ENCODE results near the gene PTPRM.

PTPRM gene

DNA sequence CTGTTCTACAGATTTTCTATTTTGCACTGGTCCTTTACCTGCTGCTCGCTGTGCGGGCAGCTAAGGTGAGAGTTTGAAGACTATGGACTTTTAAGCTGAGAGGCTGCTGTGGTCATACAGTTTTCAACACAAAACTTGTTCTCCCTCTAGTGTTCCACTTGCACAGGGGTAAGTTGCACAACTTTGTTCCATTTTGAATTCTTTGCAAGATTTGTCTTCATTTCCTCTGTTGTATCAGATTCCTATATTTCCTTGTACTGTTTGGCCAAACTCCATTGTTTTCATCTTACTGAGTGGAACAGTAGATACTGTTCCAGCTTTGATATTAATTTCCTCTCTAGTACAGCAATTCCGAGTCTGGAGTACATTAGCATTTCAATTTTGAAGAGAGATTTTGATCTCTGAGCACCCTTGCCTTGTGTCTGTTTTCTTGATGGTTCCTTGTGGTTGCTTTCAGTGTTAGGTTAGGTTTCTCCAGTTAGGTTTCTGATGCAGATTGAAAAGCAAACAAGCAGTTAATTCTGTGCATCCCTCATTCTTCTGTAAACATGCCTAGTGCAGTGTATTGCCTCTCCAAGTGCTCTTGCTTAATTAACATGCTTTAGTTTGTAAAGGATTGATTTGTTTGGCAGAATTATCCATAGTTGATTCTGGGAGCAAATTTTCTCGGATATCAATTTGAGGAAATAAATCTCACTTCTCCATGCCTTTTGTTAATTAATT lies 188.8 kb downstream of the PTPRM start:
- no peak for DNase-seq (ENCODE audit: low read depth)

DNA sequence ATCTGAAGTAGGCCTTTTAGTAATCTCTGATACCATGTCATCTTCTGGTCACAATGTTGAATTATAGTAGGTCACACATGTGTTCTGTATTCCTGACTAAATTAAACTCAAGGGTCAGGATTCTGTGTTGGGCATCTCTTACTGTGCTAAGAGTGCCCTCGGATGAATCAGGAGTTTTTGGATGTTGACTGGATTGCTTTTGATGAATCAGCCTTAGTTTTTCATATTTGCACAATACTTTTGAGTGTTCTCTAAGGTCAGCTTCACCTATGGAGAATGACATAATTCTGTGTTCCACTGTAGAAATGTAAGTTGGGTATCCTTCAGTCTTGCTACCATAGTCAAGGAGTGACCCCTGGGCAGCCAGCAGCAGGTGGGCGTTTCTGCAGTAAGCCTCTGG lies 190.1 kb downstream of the PTPRM start:
- no peak for DNase-seq (ENCODE audit: low read depth)

DNA sequence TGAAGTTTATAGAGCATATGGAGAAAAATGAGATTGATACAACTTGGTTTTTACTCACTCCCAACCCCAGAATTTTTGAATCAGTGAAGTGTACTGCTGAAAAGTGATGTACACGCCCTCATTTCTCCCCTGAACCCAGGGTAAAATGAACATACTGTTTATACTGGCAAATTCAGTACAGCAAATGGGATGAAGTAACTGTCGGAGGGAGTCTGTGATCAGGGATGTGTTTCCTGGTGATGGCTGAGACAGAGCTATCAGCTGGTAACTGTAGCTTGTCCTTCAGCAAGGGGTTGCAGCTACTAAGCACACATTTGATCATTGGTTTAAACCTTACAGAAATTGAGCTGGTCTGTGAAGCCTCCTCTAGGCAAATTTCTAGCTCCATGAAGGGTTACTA lies 191.6 kb downstream of the PTPRM start:
- no peak for DNase-seq (ENCODE audit: low read depth)

DNA sequence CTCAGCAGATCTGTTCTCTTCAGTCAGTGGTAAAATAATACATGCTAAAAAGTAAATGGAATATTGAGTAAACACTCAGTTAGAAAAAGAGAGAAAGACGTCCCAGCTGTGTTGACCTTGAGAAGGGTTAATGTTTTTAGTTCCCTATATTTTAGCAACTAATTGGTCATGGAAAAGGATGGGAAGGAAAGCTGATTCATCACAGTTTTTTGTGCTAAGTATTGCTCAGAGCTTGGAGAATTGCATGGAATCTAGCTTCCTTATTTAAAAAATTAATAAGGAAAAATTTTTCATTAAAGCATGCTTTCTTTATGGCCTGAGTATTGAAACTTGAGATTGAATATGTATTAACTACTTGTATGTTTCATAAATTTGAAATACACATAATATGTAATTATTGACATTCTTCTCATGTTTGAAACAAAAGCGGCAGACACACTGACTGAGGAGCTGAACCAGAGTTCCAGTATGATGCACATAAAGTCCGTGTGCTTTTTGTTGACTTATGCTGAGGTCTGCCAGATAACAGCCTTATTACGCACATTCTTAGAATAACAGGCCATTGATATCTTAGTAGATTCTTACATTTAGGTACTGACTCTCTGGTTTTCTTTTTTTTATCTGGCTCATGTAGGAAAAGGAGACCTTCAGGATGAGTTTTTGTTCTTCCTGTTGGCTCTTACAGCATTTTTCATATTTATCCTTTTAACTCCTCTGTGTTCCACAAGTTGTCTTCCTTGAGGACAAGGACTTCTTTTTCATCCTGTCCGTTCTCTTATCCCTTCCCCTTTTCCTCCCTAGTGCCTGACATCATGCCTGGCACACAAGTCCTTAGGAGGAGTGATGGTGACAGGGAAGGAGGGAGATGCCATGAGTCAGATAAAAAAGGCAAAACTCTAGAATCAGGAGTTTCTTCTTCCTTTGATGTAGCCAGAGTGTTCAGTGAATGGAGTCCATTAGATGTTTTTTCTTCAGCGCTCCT lies 194.1 kb downstream of the PTPRM start:
- no peak for DNase-seq (ENCODE audit: low read depth)

DNA sequence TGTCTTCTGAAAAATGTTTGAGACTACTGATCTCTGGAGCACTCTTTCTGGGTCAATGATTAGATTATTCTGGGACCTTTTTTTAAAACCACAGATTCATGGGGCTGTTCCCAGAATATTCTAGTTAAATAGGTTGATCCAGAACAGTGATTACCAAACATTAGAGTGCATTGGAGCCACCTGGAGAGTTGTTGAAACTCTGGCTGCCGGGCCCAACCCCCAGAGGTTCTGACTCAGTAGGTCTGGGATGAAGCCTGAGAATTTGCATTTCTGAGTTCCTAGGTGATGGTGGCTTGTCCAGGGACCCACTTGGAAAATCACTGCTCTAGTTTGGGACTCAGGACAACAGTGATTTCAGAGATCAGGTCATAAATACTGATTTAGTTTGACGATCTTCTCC lies 197.3 kb downstream of the PTPRM start:
- DNase-seq (ENCODE audit: low read depth): no peak

DNA sequence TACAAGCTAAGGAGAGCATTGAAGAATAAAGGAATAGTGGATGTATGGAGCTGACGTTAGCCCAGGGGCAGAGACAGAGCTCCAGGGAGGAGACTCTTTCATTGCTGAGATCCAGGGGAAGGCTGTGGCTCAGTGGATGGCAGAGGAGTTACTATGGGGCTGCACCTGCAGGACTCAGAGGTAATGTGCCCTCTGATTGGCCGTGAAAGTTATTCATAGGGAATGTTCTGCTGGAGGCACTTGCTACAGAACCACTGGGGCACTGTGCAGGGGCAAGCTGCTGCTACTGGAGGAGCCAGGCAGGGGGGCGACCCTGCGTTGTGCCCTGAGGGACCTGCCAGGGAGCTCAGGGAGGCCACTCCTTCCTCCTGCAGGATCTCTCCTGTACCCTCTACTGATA lies 199.2 kb downstream of the PTPRM start:
- no peak for DNase-seq (ENCODE audit: low read depth)

DNA sequence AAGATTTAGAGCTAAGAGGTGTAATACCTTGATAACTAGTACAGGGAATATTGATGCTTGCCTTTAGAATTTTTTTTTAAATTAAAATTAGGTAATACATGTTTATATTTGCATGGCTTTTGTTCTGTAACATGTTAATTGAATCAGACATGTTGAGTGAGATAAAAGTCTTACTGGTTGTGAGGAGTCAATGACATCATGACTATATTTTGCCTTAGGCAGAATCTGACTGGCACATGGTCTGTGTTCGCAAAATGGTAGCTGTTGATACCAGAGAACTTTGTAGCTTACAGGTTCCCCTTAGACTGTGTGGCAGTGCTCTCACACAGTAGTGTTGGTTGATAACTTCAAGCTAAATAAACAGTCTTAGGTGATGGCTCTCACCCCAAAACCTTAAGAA lies 199.7 kb downstream of the PTPRM start:
- DNase-seq (ENCODE audit: low read depth): no peak

DNA sequence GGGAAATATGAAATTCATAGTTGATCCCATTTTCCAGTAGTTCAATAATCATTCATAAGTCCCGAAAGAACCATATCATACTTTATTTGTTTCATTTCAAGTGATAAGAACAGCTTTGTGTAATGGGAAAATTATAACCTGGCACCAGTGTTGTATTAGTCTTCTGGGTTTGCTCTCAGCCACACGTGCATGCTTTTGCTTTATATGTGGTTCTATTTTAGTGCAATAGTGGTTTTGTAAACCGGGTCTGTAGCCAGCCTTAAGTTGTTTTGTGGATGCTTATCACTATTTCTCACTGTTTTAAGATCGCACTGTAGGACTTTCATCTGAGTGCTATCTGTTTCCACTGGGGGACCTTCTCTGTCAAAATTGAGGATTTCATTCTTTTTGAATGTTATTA lies 203.8 kb downstream of the PTPRM start:
- DNase-seq (ENCODE audit: low read depth): no peak

DNA sequence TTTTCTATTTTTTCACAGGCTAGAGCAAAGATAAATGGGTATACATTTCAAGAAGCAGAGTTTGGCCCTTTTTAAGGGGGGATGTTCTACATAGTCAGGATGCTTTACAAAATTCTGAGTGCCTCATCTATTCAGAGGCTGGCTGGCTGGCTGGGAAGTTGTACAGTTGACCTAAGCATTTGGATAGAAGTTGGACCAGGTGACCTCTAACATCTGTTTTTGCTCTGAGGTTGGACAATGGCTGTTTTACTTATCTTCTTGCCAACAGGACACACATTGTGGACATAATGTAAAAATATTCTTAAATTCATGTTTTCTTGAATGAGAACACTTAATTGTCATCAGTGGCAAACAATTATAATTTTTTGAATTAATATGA lies 205.4 kb downstream of the PTPRM start:
- no peak for DNase-seq (ENCODE audit: low read depth)

DNA sequence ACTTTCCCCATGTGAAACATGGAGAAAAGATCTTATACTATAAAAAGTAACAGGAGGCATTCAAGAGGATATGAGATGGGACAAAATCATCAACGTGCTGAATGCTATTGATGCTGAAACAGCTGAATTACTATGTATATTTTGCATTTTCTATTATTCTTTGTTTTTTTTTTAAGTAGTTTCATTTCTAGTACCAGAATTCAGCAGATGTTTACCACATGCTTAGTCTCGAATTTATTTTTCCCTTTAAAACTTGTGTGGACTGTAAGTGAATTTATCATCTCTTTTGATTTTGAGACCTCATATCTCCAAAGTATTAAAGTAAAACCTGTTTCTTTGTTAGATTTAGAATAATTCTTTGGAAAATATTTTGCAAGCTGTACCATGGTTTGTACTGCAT lies 205.8 kb downstream of the PTPRM start:
- no peak for DNase-seq (ENCODE audit: low read depth)

DNA sequence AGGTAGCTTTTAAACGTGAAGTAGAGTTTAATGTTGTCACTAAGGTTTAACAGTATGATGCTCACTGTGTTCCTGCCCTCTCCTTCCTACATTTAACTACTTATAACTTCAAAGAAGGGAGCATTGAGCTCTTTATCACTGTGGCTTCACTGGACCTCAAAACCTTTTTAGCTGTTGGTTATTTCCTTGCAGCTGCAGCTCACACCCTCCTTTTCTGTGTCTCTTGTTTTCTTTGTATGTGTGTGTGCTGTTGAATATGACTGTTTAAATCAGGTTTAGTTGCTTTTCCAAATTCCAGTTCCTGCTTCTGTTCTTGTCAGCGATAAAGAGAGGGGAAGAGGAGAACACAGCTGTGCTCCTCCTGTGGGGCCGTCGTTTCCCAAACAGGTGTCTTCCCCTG lies 208.0 kb downstream of the PTPRM start:
- DNase-seq (ENCODE audit: low read depth): no peak

DNA sequence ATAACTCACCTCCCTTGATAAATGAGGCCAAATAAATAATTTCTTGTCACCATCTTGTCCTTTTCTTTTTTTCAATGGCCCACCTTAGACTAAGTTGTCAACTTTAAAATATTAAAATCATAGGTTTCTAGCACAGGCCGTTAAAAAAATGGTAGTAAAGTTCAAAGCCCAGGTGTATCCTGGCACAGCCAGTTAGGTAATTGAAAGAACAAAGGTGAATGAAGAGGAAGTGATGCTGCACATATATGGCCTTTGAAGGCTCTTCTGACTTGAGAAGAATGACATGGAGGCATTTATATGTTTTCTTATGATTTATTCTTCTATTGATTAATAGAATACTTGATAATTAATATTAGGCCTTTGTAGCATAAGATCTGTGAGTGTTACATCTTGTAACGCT lies 208.7 kb downstream of the PTPRM start:
- DNase-seq (ENCODE audit: low read depth): no peak

DNA sequence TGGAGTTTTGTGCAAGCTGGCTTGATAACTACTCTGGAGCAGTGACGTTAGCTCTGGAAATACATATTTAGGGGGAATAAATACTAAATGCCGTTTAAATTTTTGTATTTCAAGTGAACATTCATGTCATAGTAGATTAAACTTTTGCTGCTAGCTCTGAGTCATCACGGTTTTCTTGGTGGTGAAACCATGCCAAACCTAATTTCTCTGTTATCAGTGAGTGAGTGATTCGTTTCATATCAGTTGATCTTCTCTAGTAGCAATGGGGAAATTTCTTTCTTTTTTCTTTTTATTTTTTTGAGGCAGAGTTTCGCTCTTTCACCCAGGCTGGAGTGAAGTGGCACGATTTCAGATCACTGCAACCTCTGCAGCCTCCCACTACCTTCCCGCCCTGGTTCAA lies 211.1 kb downstream of the PTPRM start:
- no peak for DNase-seq (ENCODE audit: low read depth)

DNA sequence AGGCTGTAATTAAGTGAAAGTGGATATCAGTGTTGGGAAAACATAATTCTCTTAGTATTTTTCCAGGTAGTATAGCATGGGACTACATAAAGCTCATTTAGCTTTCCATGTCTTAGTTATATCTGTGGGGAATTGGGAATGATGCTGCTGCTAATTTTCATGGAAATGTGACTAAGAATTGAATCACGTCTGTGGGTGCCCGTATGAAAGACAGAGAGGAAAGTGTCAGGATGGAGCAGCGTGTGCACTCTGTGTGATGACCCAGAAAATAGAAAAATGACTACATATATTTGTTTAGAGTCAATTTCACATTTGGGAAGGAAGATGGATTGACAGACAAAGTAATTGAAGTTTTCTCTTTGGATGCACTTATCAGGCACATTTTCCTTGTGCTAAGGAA lies 212.1 kb downstream of the PTPRM start:
- no peak for DNase-seq (ENCODE audit: low read depth)

DNA sequence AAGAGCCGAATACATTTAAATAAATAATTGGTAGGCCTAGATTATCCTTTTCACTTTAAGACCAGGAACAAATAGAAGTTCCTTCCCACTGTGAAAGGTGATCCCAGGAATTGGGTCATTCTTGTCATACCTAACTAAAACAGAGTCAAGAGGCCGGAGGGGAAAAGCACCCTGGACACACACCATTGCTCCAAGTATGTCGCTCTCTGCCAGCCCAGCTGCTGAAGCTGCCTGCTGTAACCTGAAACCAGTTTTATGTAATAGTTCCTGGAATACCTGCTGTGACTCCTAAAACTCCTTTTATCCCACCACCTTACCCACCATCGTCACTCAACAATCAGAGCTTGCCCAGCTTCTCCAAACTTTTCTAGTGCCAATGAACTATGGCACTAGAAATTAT lies 217.1 kb downstream of the PTPRM start:
- no peak for DNase-seq (ENCODE audit: low read depth)

DNA sequence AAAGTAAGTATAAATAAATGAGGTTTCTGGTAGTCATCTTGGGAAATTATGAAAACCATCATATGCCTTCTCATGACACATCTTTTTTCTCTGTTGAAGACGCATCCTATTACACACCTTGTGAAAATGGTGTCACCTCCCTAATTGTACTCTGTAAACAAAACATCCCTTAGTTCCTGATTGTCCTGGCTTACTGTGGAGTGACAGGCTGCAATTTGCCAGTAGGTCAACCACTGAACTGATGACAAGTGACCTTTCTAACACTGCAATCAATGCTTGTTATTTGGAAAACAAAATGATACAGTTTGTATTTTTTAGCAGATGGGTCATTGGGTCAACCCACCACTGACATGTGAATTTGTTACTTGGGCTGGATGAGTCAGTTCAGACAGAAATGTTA lies 219.5 kb downstream of the PTPRM start:
- no peak for DNase-seq (ENCODE audit: low read depth)

DNA sequence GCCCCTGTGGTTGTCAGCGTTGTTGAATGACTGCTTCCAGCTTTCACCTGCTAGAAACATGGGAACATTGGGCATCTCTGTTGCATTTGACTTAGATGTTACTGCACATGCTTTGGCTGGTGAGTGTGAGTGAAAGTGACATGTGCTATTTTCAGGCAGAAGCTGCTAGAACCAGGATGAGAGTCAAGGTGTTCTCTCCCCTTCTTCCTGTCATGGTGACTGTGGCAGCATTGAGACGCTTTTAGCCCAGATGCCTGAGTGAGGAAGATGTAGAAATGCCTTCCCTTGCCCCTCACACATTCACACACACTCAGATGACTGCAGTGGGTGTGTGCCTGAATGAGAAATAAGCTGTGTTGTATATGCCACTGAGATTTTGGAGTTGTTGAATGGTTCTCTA lies 220.2 kb downstream of the PTPRM start:
- no peak for DNase-seq (ENCODE audit: low read depth)

DNA sequence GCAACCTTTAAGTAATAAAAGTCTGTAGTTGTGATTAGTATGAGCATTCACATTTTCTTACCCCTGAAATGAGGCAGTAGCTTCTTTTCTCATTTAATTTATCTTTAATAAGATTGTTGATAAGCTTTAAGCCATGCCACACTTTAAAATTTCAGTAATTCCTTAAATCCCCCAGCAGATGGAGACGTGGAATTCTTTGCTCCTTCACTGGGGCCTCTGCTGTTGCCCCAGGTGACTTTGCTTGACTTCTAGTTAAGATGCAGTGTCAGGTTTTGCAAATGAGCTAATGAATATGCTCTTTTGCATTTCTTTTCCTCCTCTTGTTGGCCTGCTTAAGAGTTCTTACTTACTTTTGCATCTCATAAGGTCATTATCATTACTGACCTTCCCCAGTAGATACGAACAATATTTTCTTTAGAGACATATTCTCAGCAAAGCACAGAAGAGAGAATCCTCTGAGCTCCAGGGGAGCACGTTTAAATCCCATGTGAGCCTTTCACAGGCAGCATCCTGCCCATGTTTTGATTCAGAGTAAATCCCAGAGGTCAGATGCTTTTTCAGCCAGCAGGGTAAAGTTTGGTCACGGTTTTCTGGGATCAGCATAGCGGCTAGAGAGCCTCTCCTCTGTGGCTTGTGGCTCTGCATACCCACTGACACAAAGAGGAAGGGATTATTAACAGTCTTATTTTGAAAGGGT lies 222.9 kb downstream of the PTPRM start:
- no peak for DNase-seq (ENCODE audit: low read depth)

DNA sequence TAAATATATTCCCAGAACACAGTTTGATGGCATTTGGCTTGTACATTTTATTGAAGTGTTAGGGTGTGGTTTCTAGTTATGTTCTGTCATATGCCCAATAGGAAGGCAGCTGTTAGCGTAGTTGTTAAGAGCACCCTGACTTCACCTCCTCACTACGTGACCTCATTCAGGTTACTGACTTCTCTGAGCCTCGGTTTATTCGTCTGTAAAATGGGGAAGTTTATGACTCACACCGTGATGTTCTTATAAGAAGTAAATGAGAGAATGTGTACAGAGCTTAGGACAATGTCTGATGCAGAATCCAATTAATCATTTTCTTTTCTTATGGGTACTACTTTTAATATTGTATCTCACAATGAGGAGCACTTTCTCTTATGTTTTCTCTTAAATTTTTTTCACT lies 226.0 kb downstream of the PTPRM start:
- no peak for DNase-seq (ENCODE audit: low read depth)

DNA sequence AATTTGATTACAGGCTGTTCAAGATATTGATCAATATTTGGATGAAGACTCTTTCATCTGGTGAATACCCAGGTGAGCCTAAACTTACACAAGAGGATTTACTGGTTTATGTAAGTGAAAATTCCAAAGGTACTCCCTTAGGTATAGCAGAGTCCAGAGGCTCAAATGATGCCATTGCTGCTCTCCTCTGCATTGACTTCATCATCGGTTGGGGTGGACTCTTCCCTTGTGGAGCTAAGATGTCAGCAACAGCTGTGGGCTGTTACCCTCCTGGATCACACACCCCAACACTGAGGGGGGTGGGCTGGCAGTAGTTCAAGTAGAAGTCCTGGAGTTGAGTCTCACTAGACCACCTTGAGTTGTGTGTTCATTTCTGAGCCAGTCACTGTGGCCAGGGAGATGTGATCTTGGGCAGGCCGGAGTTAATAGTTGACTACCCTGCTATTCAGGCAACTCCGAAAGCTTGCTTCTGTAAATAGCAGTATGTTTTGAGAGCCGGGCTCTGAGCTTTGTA lies 236.9 kb downstream of the PTPRM start:
- DNase-seq (ENCODE audit: low read depth): no peak

DNA sequence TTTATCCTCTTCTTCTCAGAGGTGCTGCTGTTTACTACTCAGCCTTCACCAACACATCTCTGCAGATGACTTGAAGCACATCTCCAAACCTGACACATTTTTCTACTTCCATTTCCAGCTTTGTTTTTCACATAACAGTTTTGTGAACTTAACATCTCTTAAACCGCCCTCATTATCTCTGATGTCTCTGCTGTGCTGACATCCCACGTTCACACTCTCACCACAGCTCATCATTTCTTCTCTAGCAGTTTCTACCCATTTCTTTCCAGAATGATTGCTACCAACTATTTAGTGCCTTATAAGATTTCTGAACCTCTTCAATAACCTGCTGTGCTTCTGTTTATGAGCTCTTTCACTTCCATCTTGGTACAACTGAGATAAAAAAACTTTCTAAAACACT lies 238.0 kb downstream of the PTPRM start:
- no peak for DNase-seq (ENCODE audit: low read depth)

DNA sequence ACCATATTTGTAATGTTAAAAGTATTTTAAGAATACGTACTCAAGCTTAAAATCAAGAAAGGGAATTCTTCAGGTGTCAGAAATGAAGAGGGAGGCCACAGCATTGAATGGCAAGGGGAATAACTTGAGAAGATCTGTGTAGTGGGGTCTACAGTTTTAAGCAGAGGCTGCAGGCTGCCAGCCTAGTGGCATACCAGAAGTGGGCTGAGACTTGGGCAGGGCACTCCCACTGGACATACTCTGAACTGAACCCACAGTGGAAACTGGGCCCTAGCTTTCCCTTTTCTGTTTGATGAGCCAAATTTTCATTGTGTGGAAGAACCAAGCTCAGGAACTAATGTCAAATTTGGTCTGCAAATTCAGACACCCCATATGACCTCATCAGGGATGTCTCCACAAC lies 238.8 kb downstream of the PTPRM start:
- DNase-seq (ENCODE audit: low read depth): no peak

Data from GM04503 (cell line).